HG03280 (cell line): ENCODE results near the gene BPIFB2.

Experiments used
- ATAC-seq: cut with Tn5 transposase; IDR thresholded peaks from one replicate; pipeline ENCODE4 v1.9.1; 2021; ENCODE audit warnings: mild to moderate bottlenecking, moderate library complexity; ENCODE audit not compliant: unreplicated experiment

The BPIFB2 gene

GRCh38 chr20:33020278-33021161 is 13.0 kb downstream of the BPIFB2 start:
- ATAC-seq = no peak

- no peak for ATAC-seq
Measured at GRCh38 chr20:33021879-33022278, 14.4 kb downstream of the BPIFB2 start.

- no peak for ATAC-seq
Measured at GRCh38 chr20:33022289-33022688, 14.8 kb downstream of the BPIFB2 start.

GRCh38 chr20:33022694-33023438 is 15.4 kb downstream of the BPIFB2 start:
- ATAC-seq = no peak

- no peak for ATAC-seq
Measured at GRCh38 chr20:33023439-33024242, 16.1 kb downstream of the BPIFB2 start.

- ATAC-seq = no peak
Measured at GRCh38 chr20:33024243-33024560, 16.7 kb downstream of the BPIFB2 start.

- no peak for ATAC-seq
Measured at GRCh38 chr20:33024609-33025317, 17.3 kb downstream of the BPIFB2 start.

- no peak for ATAC-seq
Measured at GRCh38 chr20:33025318-33025876, 17.9 kb downstream of the BPIFB2 start.

- no peak for ATAC-seq
Measured at GRCh38 chr20:33026072-33026778, 18.7 kb downstream of the BPIFB2 start.

GRCh38 chr20:33026779-33027759 is 19.6 kb downstream of the BPIFB2 start:
- no peak for ATAC-seq

- ATAC-seq = no peak
Measured at GRCh38 chr20:33027769-33028751, 20.6 kb downstream of the BPIFB2 start.

GRCh38 chr20:33028875-33029274 is 21.4 kb downstream of the BPIFB2 start:
- ATAC-seq = no peak

- no peak for ATAC-seq
Measured at GRCh38 chr20:33030076-33030475, 22.6 kb downstream of the BPIFB2 start.

- no peak for ATAC-seq
Measured at GRCh38 chr20:33030569-33030968, 23.1 kb downstream of the BPIFB2 start.

GRCh38 chr20:33031531-33031930 is 24.0 kb downstream of the BPIFB2 start, which contains the start of gene BPIFB6:
BPIFB6 (plus strand) TSS chr20:33031648; CDS start chr20:33031648, 0 bp downstream.
- ATAC-seq = no peak

- no peak for ATAC-seq
Measured at GRCh38 chr20:33032555-33032954, 25.1 kb downstream of the BPIFB2 start.

- no peak for ATAC-seq
Measured at GRCh38 chr20:33033381-33033780, 25.9 kb downstream of the BPIFB2 start.
